Testis (tissue), 3 donors: ENCODE measurements around the gene SIRPG. TPM values are rescaled to one million over a fixed set of nuclear protein-coding genes. Genes with fewer than 3 reads are reported as not detected.

ENCODE experiments used
- DNase-seq: peaks from one replicate; pipeline ENCODE4 v3.0.0-alpha.2; 2019
- H3K27ac ChIP-seq, 2 donors: fragments of 200-600 bp; sonication (generic); one replicate each; pipeline ENCODE4 v1.5.1; 2019
- H3K27me3 ChIP-seq: fragments of 200-600 bp; sonication (generic); one replicate; pipeline ENCODE4 v1.5.1; 2019
- H3K36me3 ChIP-seq: fragments of 200-600 bp; sonication (generic); one replicate; pipeline ENCODE4 v1.5.1; 2017; ENCODE audit warnings: low read depth; ENCODE audit errors: missing control alignments
- H3K4me1 ChIP-seq: fragments of 200-600 bp; sonication (generic); one replicate; pipeline ENCODE4 v1.5.1; 2019
- H3K4me3 ChIP-seq, 2 donors: fragments of 200-600 bp; sonication (generic); one replicate each; pipeline ENCODE4 v1.5.1; 2017 to 2019
- H3K9me3 ChIP-seq: fragments of 200-600 bp; sonication (generic); one replicate; pipeline ENCODE4 v1.5.1; 2017
- POLR2A ChIP-seq: fragments of 450-650 bp; IDR thresholded peaks from one replicate; pipeline ENCODE4 v1.6.1; 2017; ENCODE audit warnings: antibody characterized with exemption, mild to moderate bottlenecking, moderate library complexity
- WGBS, 2 donors: methylation state at CpG; one replicate each; pipeline ENCODE4 v1.1.5; 2018; 5-methylcytosine and 5-hydroxymethylcytosine counted together
- intact Hi-C: fragments of 100-400 bp; cut with DNase I; formaldehyde crosslinking; loops from one replicate; pipeline ENCODE4 v1.15.1; 2023; ENCODE audit warnings: low total_unique reads
- polyA plus RNA-seq: library from polyadenylated mRNA; stranded (reverse); fragments of 350-450 nt; fragmentation: Illumina TruSeq; extraction: RNeasy Lipid Tissue Mini Kit (QIAGEN cat#74804); gene quantifications from one replicate; pipeline ENCODE4 v1.2.3, GENCODE V29; 2014; ENCODE audit warnings: low read depth, low replicate concordance; ENCODE audit not compliant: insufficient read depth
- total RNA-seq, 2 donors: library from RNA; depleted of rRNA; stranded (reverse); fragments of >200 nt; gene quantifications; one replicate each; pipeline ENCODE4 v1.2.3, GENCODE V29; 2016
- TF ChIP-seq, protein P1 (sequence below), 3 experiments: fragments of 450-650 bp in 2 of 3; fragments of 200-600 bp in 1 of 3; sonication (generic) in 1 of 3; IDR thresholded peaks; one replicate each; pipeline ENCODE4 v1.5.1; 2016 to 2019; ENCODE audit warnings: antibody characterized with exemption in 3 of 3, mild to moderate bottlenecking in 2 of 3, moderate library complexity in 1 of 3

The SIRPG gene
- total and polyA plus RNA-seq, 3 donors from 2014 or later = 1.1 to 13.9 (median 3.4) TPM

DNA sequence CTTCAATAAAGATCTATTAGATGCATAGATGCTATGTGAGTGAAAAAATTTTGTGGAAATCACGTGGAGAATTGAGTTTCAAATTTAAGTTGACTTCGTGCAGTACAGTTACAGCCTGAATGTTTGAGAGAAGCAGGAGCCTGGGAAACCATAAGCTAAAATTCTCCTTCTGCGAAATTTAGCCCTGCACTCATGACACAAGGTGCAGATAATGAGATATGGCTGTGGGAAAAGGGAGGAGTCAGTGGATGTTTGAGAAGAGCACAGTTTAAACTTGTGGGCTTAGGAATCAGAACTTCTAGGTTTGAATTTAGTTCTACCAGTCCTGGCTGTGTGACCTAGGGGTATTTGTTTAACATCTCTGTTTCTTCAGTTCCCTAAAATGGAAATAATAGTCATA is 32.1 kb upstream of the SIRPG start:
- intact Hi-C loops = no loop called here
- H3K27me3 ChIP-seq = no peaks in the 10 kb centered on the region
- WGBS, 2 donors = 74 to 83% methylated on average over 3 of the region's 3 CpGs
- DNase-seq = no peak
- no peaks in the 10 kb centered on the region for H3K9me3 ChIP-seq
- H3K4me1 ChIP-seq = no peaks in the 10 kb centered on the region
- TF ChIP-seq, protein P1, sequence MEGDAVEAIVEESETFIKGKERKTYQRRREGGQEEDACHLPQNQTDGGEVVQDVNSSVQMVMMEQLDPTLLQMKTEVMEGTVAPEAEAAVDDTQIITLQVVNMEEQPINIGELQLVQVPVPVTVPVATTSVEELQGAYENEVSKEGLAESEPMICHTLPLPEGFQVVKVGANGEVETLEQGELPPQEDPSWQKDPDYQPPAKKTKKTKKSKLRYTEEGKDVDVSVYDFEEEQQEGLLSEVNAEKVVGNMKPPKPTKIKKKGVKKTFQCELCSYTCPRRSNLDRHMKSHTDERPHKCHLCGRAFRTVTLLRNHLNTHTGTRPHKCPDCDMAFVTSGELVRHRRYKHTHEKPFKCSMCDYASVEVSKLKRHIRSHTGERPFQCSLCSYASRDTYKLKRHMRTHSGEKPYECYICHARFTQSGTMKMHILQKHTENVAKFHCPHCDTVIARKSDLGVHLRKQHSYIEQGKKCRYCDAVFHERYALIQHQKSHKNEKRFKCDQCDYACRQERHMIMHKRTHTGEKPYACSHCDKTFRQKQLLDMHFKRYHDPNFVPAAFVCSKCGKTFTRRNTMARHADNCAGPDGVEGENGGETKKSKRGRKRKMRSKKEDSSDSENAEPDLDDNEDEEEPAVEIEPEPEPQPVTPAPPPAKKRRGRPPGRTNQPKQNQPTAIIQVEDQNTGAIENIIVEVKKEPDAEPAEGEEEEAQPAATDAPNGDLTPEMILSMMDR (IDR thresholded peaks at IDR 0.05) = no peak
- no peak for TF ChIP-seq POLR2A
- no peak overlapping the region for H3K4me3 ChIP-seq
- no peak overlapping the region for H3K27ac ChIP-seq
- no peaks in the 10 kb centered on the region for H3K36me3 ChIP-seq

DNA sequence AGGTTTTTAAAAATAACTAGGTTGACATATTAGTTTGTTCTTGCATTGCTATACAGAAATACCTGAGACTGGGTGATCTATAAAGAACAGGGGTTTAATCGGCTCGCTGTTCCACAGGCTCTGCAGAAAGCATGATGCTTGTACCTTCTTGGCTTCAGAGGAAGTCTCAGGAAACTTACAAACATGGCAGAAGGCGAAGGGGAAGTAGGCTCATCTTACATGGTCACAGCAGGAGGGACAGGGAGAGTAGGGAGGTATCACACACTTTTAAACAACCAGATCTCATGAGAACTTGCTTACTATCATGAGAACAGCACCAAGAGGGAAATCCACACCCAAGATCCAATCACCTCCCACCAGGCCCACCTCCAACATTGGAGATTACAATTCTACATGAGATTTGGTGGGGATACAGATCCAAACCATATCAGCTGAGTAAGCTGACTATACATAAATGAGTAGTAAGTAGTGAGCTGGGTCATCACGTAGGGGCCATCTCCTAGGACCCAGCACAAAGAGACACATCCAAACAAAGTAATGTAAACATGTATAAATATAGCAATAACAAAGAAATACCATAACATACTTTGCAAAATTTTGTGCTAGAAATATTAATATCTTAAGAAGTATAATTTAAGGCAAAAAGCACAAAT is 31.4 kb upstream of the SIRPG start:
- TF ChIP-seq POLR2A = no peak
- TF ChIP-seq, protein P1 (IDR thresholded peaks at IDR 0.05) = no peak
- Histone ChIP-seq H3K36me3 (no peaks in the 10 kb centered on the region), H3K4me1 (no peaks in the 10 kb centered on the region), H3K4me3 (no peak overlapping the region), H3K27ac (no peak overlapping the region), H3K27me3 (no peaks in the 10 kb centered on the region), H3K9me3 (no peaks in the 10 kb centered on the region)
- 89 to 90% methylated on average over 4 of the region's 4 CpGs for WGBS, 2 donors
- no peak for DNase-seq
- intact Hi-C loops = no loop called here

DNA sequence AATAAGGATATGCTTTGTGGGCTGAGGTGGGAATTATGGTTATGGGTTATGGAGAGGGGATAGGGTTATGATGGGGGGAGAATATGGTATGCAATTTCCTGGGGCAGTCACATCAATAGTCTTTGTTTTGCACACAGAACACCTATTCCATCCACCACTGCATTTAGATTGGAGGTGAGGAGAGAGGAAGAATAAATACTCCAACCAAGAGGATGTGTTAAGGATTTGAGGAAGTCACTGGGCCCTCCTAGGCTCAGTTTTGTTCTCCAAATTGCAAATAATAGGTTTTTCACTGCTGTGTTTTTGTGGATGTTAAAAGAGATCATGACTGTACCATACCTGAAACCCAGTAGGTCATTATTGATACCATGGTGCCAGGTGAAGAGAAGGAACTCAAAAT is 29.5 kb upstream of the SIRPG start:
- Histone ChIP-seq H3K4me3 (no peak overlapping the region), H3K27ac (no peak overlapping the region), H3K36me3 (no peaks in the 10 kb centered on the region), H3K27me3 (no peaks in the 10 kb centered on the region), H3K4me1 (no peaks in the 10 kb centered on the region), H3K9me3 (no peaks in the 10 kb centered on the region)
- TF ChIP-seq, protein P1 (IDR thresholded peaks at IDR 0.05) = no peak
- no peak for TF ChIP-seq POLR2A
- intact Hi-C loops = no loop called here
- DNase-seq = no peak

DNA sequence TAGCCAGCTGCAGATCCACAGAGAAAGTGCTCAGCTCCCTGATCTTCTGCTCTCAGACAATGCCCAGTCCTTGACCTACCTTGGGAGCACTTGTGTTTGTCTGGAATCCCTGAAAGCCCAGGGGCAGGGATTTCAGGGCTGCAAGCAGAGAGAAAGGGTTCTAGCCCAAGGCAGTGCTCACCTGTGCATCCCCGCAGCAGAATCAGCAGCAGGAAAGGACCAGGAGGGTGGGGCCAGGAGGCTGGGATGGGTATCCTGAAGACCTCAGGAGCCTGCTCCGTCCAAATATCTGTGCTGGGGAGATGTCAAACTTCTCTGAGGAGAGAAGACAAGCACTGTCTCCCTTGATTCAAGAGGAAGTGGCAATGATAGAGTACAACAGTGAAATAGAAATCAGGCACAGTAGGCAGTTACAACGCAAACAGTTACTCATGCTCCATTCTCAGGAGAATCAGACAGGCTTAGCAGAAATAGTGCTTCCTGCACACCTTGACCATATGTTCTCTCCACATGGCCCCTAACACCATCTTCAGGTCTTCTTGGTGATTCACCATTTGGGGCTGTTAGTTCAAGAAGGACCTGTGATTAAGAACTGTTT is 28.7 kb upstream of the SIRPG start:
- WGBS, 2 donors = 82 to 88% methylated on average over 2 of the region's 3 CpGs

More for the DNA sequence above, 28.7 kb upstream of the SIRPG start:
- DNase-seq = no peak
- H3K4me3 ChIP-seq = no peak overlapping the region
- intact Hi-C loops = no loop called here
- TF ChIP-seq, protein P1 (IDR thresholded peaks at IDR 0.05) = no peak
- TF ChIP-seq POLR2A = no peak
- H3K4me1 ChIP-seq = no peaks in the 10 kb centered on the region
- H3K27ac ChIP-seq = no peak overlapping the region
- no peaks in the 10 kb centered on the region for H3K36me3 ChIP-seq
- H3K9me3 ChIP-seq = no peaks in the 10 kb centered on the region
- H3K27me3 ChIP-seq = no peaks in the 10 kb centered on the region
